Measurements from ENCODE around the gene STX16. TPM values are rescaled to one million over a fixed set of nuclear protein-coding genes. Genes with fewer than 3 reads are reported as not detected.

The STX16 gene
- total RNA-seq, 1 donor from 2014 or later: 84.4 TPM

GRCh38 chr20:58675641-58676040 is 24.6 kb downstream of the STX16 start:
- DNase-seq (ENCODE audit: low spot score): no peak

GRCh38 chr20:58676161-58676560 is 25.1 kb downstream of the STX16 start:
- no peak for DNase-seq (ENCODE audit: low spot score)

- no peak for DNase-seq (ENCODE audit: low spot score)
These were observed 26.1 kb downstream of the STX16 start for GRCh38 chr20:58677079-58677604.

- DNase-seq (ENCODE audit: low spot score): no peak
These were observed 26.7 kb downstream of the STX16 start for GRCh38 chr20:58677808-58678207.

GRCh38 chr20:58678806-58679205 is 27.7 kb downstream of the STX16 start:
- DNase-seq (ENCODE audit: low spot score): no peak

GRCh38 chr20:58682656-58683531 is 31.8 kb downstream of the STX16 start:
- DNase-seq (ENCODE audit: low spot score): no peak

GRCh38 chr20:58684291-58684690 is 33.2 kb downstream of the STX16 start:
- DNase-seq (ENCODE audit: low spot score): no peak

GRCh38 chr20:58685988-58686387 is 34.9 kb downstream of the STX16 start:
- DNase-seq (ENCODE audit: low spot score): no peak

GRCh38 chr20:58688414-58688813 is 37.3 kb downstream of the STX16 start:
- DNase-seq (ENCODE audit: low spot score): no peak

GRCh38 chr20:58688840-58689239 is 37.8 kb downstream of the STX16 start:
- no peak for DNase-seq (ENCODE audit: low spot score)

- DNase-seq (ENCODE audit: low spot score): no peak
These were observed 39.5 kb downstream of the STX16 start for GRCh38 chr20:58690396-58691135.

- no peak for DNase-seq (ENCODE audit: low spot score)
These were observed 40.9 kb downstream of the STX16 start for GRCh38 chr20:58691773-58692578.

- no peak for DNase-seq (ENCODE audit: low spot score)
These were observed 41.6 kb downstream of the STX16 start, which contains the start of gene NPEPL1 for GRCh38 chr20:58692579-58693225. Gene NPEPL1, plus strand, starts transcription at chr20:58692800. Its CDS starts 101 bp downstream, at chr20:58692901.

- no peak for DNase-seq (ENCODE audit: low spot score)
These were observed 42.3 kb downstream of the STX16 start for GRCh38 chr20:58693226-58694006.

- DNase-seq (ENCODE audit: low spot score): no peak
These were observed 43.4 kb downstream of the STX16 start for GRCh38 chr20:58694241-58695083.

GRCh38 chr20:58695084-58695722 is 44.1 kb downstream of the STX16 start:
- no peak for DNase-seq (ENCODE audit: low spot score)

GRCh38 chr20:58695895-58696375 is 44.9 kb downstream of the STX16 start:
- DNase-seq (ENCODE audit: low spot score): no peak

- peak; percentile 40 for DNase-seq (ENCODE audit: low spot score)
These were observed 45.4 kb downstream of the STX16 start for GRCh38 chr20:58696411-58696961.
